ENCODE results near the gene ANKRD62. TPM values are rescaled to one million over a fixed set of nuclear protein-coding genes. Genes with fewer than 3 reads are reported as not detected.

ANKRD62 gene
- total and polyA plus RNA-seq, 2 of the 4 experiments (the other 2 are of a cell fraction): not detected

DNA sequence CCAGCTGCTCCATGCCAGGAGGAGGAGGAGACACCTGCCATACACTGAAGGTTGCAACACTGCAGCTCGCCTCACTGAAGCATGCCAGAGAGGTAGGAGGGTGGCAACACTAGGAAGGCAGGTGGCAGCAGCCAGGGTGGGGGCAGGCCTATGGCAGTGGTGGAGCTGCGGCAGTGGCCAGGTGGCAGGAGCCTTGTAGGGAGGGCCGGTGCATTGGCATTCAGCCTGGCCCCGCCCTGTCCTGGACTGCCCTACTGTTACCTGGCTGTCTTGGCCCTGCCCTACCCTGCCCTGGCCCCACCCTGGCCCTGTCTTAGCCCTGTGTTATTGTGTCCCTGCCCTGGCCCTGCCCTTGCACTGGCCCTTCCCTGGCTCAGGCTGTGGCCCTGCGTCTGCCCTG, 7.4 kb upstream of the ANKRD62 start:
- in situ Hi-C loops (cut with MboI; ENCODE audit: low sequenced_read_pairs) (no loop called here), intact Hi-C loops (cut with micrococcal nuclease) (no loop called here), dilution Hi-C loops (cut with HindIII; ENCODE audit: low sequenced_read_pairs, unreplicated experiment) (no loop called here)
- no peak for ATAC-seq (ENCODE audit: low read depth)
- Histone ChIP-seq H2BK5ac (ENCODE audit: low read depth, low read length, poor library complexity, severe bottlenecking) (no peak overlapping the region), H2AK5ac (ENCODE audit: low read depth, low read length) (no peak overlapping the region), H3K27ac (ENCODE audit: insufficient read depth, low read length) (no peak overlapping the region), H3K4me3 (ENCODE audit: insufficient read depth, low read depth, low read length) (no peak overlapping the region), H3K14ac (replicated peaks; ENCODE audit: low read depth, low read length) (no peak overlapping the region), H3K9me3 (ENCODE audit: control insufficient read depth, insufficient read depth, low read length) (no peaks in the 10 kb centered on the region), H4K91ac (ENCODE audit: insufficient read depth, low read depth, low read length) (no peak overlapping the region), H3K36me3 (ENCODE audit: control insufficient read depth, insufficient read depth, low read length) (no peaks in the 10 kb centered on the region), H3K56ac (ENCODE audit: extremely low read depth, insufficient read depth, low read length) (no peak overlapping the region), H2AK9ac (replicated peaks; ENCODE audit: low read depth, low read length, poor library complexity) (no peak overlapping the region), H3K4ac (ENCODE audit: low read depth, low read length) (no peak overlapping the region), H4K20me1 (ENCODE audit: insufficient read depth, low read length) (no peaks in the 10 kb centered on the region), H3K18ac (ENCODE audit: low read depth, low read length) (no peak overlapping the region), H3K9me1 (ENCODE audit: insufficient read depth, low read length) (no peaks in the 10 kb centered on the region), H3K27me3 (ENCODE audit: control insufficient read depth, insufficient read depth, low read length) (peaks cover 2% of the 10 kb centered on the region), H3K4me1 (ENCODE audit: control insufficient read depth, insufficient read depth, low read length) (no peaks in the 10 kb centered on the region), H3K79me1 (ENCODE audit: low read depth in 1 of 2, low read length in 2 of 2) (no peaks in the 10 kb centered on the region), H2BK20ac (ENCODE audit: low read depth, low read length) (no peak overlapping the region), H4K8ac (ENCODE audit: low read depth in 2 of 2, low read length in 2 of 2) (no peak overlapping the region), H3K9ac (ENCODE audit: low read depth, low read length) (no peak overlapping the region), H3K23ac (ENCODE audit: low read depth, low read length) (no peak overlapping the region), H2AFZ (replicated peaks; ENCODE audit: low read length, poor library complexity) (no peak overlapping the region), H4K5ac (ENCODE audit: low read depth, low read length) (no peak overlapping the region), H2BK15ac (ENCODE audit: low read depth, low read length) (no peak overlapping the region), H2BK120ac (ENCODE audit: low read depth, low read length) (no peak overlapping the region), H3K4me2 (ENCODE audit: low read depth, low read length) (no peak overlapping the region)
- WGBS, 2 experiments (ENCODE audit: extremely low coverage in 2 of 2, insufficient read length in 1 of 2): 89% methylated on average over 1 of the region's 5 CpGs; no CpG with 5 or more reads in 1 of the 2 experiments
- no TSS peak for BruUV-seq (replicated peaks)
- ChIA-PET POLR2A (ENCODE audit: unreplicated experiment) (no interaction called here), CTCF (no interaction called here)
- no peak for DNase-seq
- TF ChIP-seq CHD1 (IDR thresholded peaks at IDR 0.05; ENCODE audit: low read depth, low read length) (no peak), RFX5 (IDR thresholded peaks at IDR 0.05; ENCODE audit: low read depth, low read length) (no peak), SMC3 (IDR thresholded peaks at IDR 0.05; ENCODE audit: low read depth, low read length) (no peak), MAZ (IDR thresholded peaks at IDR 0.05; ENCODE audit: borderline replicate concordance, low read depth, low read length) (no peak), POLR2A (IDR thresholded peaks at IDR 0.05; ENCODE audit: low read depth, low read length) (no peak), BHLHE40 (IDR thresholded peaks at IDR 0.05; ENCODE audit: low read depth, low read length) (no peak), FOS (IDR thresholded peaks at IDR 0.05; ENCODE audit: low read depth, low read length) (no peak), RCOR1 (IDR thresholded peaks at IDR 0.05; ENCODE audit: insufficient replicate concordance, low read length) (no peak), NFE2L2 (IDR thresholded peaks at IDR 0.05; ENCODE audit: low read depth, low read length) (no peak), MXI1 (IDR thresholded peaks at IDR 0.05; ENCODE audit: borderline replicate concordance, low read depth, low read length) (no peak), MAFK (IDR thresholded peaks at IDR 0.05; ENCODE audit: low read depth, low read length) (no peak), CEBPB (IDR thresholded peaks at IDR 0.05; ENCODE audit: low read depth, low read length) (no peak)
- TF ChIP-seq, protein P1, sequence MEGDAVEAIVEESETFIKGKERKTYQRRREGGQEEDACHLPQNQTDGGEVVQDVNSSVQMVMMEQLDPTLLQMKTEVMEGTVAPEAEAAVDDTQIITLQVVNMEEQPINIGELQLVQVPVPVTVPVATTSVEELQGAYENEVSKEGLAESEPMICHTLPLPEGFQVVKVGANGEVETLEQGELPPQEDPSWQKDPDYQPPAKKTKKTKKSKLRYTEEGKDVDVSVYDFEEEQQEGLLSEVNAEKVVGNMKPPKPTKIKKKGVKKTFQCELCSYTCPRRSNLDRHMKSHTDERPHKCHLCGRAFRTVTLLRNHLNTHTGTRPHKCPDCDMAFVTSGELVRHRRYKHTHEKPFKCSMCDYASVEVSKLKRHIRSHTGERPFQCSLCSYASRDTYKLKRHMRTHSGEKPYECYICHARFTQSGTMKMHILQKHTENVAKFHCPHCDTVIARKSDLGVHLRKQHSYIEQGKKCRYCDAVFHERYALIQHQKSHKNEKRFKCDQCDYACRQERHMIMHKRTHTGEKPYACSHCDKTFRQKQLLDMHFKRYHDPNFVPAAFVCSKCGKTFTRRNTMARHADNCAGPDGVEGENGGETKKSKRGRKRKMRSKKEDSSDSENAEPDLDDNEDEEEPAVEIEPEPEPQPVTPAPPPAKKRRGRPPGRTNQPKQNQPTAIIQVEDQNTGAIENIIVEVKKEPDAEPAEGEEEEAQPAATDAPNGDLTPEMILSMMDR (conservative IDR thresholded peaks at IDR 0.05; ENCODE audit: low read depth, low read length): no peak
- TF ChIP-seq, protein P2, sequence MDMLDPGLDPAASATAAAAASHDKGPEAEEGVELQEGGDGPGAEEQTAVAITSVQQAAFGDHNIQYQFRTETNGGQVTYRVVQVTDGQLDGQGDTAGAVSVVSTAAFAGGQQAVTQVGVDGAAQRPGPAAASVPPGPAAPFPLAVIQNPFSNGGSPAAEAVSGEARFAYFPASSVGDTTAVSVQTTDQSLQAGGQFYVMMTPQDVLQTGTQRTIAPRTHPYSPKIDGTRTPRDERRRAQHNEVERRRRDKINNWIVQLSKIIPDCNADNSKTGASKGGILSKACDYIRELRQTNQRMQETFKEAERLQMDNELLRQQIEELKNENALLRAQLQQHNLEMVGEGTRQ (IDR thresholded peaks at IDR 0.05; ENCODE audit: low read depth, low read length): no peak
- TF ChIP-seq, protein P3, sequence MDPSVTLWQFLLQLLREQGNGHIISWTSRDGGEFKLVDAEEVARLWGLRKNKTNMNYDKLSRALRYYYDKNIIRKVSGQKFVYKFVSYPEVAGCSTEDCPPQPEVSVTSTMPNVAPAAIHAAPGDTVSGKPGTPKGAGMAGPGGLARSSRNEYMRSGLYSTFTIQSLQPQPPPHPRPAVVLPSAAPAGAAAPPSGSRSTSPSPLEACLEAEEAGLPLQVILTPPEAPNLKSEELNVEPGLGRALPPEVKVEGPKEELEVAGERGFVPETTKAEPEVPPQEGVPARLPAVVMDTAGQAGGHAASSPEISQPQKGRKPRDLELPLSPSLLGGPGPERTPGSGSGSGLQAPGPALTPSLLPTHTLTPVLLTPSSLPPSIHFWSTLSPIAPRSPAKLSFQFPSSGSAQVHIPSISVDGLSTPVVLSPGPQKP (IDR thresholded peaks at IDR 0.05; ENCODE audit: borderline replicate concordance, low read depth, low read length): no peak

Data from IMR-90 (cell line).